ENCODE results near the gene FERMT3. TPM values are rescaled to one million over a fixed set of nuclear protein-coding genes. Genes with fewer than 3 reads are reported as not detected.

Gene FERMT3
- total RNA-seq, 1 donor from 2014 or later = 8.4 TPM

DNA sequence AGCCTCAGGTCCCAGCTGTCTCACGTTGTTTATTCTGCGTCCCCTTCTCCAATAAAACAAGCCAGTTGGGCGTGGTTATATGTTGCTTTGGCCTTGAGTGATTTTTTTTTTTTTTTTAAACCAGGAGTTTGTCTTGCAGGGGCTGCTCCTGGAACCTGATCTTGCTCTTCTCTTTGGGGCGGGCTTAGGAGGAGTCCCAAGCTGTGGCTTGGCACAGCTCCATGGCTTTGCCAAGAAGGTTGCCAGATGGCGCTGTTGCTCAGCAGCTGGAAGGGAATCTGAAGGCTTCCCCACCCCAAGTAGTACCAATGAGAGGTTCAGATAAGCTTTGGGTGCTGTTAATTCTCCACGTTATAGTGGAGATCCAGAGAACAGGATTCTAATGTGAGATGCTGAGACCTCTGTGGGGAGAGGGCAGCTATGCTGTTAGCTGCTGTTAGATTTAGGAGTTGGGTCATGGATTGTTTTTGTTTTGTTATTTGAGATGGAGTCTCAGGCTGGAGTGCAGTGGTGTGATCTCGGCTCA, 2.0 kb upstream of the FERMT3 start:
- Mint-ChIP-seq H3K4me1 (peaks cover 9% of the 10 kb centered on the region), H3K27ac (peak overlapping the region; percentile 67), H3K4me3 (no peak overlapping the region), H3K36me3 (peaks cover 32% of the 10 kb centered on the region), H3K9me3 (no peaks in the 10 kb centered on the region), H3K27me3 (ENCODE audit: low read depth) (no peaks in the 10 kb centered on the region)
- TF ChIP-seq, protein P1, sequence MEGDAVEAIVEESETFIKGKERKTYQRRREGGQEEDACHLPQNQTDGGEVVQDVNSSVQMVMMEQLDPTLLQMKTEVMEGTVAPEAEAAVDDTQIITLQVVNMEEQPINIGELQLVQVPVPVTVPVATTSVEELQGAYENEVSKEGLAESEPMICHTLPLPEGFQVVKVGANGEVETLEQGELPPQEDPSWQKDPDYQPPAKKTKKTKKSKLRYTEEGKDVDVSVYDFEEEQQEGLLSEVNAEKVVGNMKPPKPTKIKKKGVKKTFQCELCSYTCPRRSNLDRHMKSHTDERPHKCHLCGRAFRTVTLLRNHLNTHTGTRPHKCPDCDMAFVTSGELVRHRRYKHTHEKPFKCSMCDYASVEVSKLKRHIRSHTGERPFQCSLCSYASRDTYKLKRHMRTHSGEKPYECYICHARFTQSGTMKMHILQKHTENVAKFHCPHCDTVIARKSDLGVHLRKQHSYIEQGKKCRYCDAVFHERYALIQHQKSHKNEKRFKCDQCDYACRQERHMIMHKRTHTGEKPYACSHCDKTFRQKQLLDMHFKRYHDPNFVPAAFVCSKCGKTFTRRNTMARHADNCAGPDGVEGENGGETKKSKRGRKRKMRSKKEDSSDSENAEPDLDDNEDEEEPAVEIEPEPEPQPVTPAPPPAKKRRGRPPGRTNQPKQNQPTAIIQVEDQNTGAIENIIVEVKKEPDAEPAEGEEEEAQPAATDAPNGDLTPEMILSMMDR (IDR thresholded peaks at IDR 0.05; ENCODE audit: unreplicated experiment) = no peak
- peak in 1 of 2 experiments; percentile 59 for DNase-seq (ENCODE audit: low spot score in 2 of 2, unreplicated experiment in 2 of 2)

DNA sequence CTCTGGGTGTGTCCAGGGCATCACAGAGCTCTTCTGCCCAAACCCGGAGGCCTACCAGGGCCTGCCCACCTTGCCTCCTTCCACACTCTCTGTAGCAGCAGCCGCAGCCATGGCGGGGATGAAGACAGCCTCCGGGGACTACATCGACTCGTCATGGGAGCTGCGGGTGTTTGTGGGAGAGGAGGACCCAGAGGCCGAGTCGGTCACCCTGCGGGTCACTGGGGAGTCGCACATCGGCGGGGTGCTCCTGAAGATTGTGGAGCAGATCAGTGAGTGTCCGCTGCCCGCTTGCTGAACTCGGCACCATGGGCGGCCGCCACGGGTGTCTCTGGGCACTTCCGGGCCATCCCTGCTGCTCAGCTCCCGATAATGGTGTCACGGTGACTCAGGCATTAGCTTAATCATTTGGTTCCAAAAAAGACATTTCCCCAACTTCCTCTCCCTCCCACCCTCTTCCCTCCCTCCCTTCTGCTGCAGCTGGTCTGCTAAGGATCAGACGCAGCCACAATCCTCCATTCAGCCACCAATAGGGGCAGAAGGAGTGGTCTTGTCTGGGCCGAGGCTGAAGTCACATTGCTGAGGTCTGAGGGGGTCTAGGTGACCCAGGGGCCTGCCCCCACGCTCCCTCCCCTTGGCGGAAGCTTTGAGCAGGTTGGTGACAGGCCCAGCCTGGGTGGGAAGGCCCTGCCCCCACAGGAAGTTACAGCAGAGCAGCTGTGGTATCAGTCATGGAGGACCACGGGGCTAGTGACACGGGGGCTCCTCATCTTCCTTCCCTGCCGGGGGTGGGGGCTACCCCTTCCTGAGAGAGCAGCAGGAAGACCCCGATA, 950 bp downstream of the FERMT3 start:
- H3K27ac Mint-ChIP-seq = peak overlapping the region; percentile 66
- TF ChIP-seq, protein P1 (IDR thresholded peaks at IDR 0.05; ENCODE audit: unreplicated experiment) = no peak
- H3K4me1 Mint-ChIP-seq = peaks cover 9% of the 10 kb centered on the region
- peaks cover 17% of the 10 kb centered on the region for H3K36me3 Mint-ChIP-seq
- no peaks in the 10 kb centered on the region for H3K9me3 Mint-ChIP-seq
- no peaks in the 10 kb centered on the region for H3K27me3 Mint-ChIP-seq (ENCODE audit: low read depth)
- H3K4me3 Mint-ChIP-seq = no peak overlapping the region
- no peak for DNase-seq (ENCODE audit: low spot score in 2 of 2, unreplicated experiment in 2 of 2)

DNA sequence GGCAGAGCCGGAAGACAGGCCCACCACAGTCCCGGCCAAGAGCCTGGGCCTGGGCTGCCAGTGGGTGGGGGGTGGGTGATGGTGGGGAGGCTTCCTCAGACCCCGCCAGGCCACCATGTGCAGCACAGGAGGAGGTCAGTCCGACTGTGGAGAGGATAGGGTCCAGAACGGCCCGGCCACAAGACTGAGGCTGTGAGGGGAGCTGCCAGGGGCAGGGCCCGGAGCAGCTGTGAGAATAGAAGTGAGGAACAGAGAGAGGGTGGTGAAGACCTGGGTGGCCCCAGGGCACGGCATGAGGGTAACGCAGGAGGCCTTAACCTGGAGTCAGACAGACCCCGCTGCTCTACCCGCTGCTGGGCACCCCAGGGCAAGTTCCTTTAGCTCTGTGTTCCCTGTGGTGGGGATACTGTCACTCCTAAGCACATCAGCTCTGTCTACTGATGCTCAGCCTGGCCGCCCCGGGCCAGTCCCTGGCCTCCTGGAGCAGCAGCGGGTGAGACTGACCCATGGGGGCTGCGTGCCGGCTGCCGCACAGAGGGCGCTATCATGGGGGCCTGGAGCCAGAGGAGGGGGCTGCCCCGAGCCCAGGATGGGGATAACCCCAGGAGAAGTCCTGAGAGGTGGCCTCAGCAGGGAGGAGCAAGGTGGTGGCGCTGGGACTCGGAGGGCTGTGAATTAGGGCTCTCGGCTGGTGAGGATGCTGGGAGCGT, 1.7 kb downstream of the FERMT3 start:
- no peak for DNase-seq (ENCODE audit: low spot score in 2 of 2, unreplicated experiment in 2 of 2)
- H3K4me3 Mint-ChIP-seq = no peak overlapping the region
- TF ChIP-seq, protein P1 (IDR thresholded peaks at IDR 0.05; ENCODE audit: unreplicated experiment) = no peak
- peaks cover 13% of the 10 kb centered on the region for H3K36me3 Mint-ChIP-seq
- peaks cover 9% of the 10 kb centered on the region for H3K4me1 Mint-ChIP-seq
- H3K27ac Mint-ChIP-seq = peak overlapping the region; percentile 66
- no peaks in the 10 kb centered on the region for H3K27me3 Mint-ChIP-seq (ENCODE audit: low read depth)
- H3K9me3 Mint-ChIP-seq = no peaks in the 10 kb centered on the region

DNA sequence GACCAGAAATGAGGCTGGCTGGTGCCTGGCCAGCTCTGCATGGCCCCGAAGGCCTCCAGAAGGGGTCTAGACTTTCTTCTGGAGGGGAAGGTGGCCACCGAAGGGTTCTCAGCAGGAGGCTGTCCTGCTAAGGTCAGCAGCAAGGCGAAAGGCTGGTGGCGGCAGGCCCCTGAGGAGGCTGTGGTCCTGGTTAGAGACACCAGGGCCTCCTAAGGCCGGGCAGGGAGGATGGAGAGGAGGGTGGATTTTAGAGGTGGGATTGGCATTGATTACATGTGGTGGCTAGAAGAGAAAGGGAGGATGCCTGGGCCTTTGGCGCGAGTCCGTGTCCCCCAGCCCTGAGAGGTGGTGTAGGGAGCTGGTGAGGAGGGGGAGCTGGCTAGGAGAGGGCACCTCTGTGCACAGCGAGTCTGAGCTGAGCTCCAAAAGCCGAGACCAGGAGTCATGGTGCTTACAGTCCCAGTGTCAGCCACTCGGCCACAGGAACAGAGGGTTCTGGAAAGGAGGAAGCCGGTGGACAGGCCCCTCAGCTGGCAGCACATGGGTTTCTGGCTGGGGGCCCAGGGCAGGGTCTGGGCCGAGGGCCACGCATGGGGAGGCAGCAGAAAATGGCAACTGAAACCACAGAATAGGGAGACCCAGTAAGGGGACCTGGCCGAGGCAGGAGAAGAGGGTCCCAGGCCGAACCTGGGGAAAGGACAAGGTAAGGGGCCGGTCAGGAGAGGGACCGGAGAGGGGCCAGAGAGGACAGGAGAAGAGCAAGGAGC, 2.5 kb downstream of the FERMT3 start:
- Mint-ChIP-seq H3K36me3 (peaks cover 6% of the 10 kb centered on the region), H3K27ac (peak overlapping the region; percentile 47), H3K4me1 (peaks cover 8% of the 10 kb centered on the region), H3K9me3 (no peaks in the 10 kb centered on the region), H3K4me3 (no peak overlapping the region), H3K27me3 (ENCODE audit: low read depth) (no peaks in the 10 kb centered on the region)
- TF ChIP-seq, protein P1 (IDR thresholded peaks at IDR 0.05; ENCODE audit: unreplicated experiment) = no peak
- no peak for DNase-seq (ENCODE audit: low spot score in 2 of 2, unreplicated experiment in 2 of 2)

DNA sequence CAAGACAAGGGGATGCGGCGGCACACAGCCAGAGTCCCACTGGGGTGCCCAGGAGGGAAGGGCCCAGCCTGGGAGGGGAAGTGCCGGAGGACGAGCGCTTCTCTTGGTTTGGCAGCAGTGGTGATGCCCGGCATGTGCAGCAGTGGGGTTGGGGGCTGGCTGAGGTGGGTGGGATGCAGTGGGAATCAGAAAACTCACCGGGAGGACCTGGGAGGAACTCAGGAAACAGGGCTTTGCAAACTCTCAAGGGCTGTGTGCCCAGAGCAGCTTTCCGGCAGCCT, 3.0 kb downstream of the FERMT3 start:
- H3K4me3 Mint-ChIP-seq = no peak overlapping the region
- H3K4me1 Mint-ChIP-seq = peaks cover 4% of the 10 kb centered on the region
- DNase-seq (ENCODE audit: low spot score in 2 of 2, unreplicated experiment in 2 of 2) = no peak
- H3K27me3 Mint-ChIP-seq (ENCODE audit: low read depth) = no peaks in the 10 kb centered on the region
- TF ChIP-seq, protein P1 (IDR thresholded peaks at IDR 0.05; ENCODE audit: unreplicated experiment) = no peak
- peaks cover 2% of the 10 kb centered on the region for H3K36me3 Mint-ChIP-seq
- no peaks in the 10 kb centered on the region for H3K9me3 Mint-ChIP-seq
- H3K27ac Mint-ChIP-seq = no peak overlapping the region
